ENCODE results near the gene RHBDD3.

Gene RHBDD3

GRCh38 chr22:29306175-29306834 lies 38.5 kb upstream of the RHBDD3 start, which contains the start of gene GAS2L1:
GAS2L1 (plus strand) TSS chr22:29306650; CDS start chr22:29308106, 1,456 bp downstream.
- DNase-seq: peak; percentile 65

GRCh38 chr22:29305836-29306174 lies 38.0 kb upstream of the RHBDD3 start:
- DNase-seq: no peak

GRCh38 chr22:29302681-29303465 lies 35.1 kb upstream of the RHBDD3 start:
- DNase-seq: no peak

DNA sequence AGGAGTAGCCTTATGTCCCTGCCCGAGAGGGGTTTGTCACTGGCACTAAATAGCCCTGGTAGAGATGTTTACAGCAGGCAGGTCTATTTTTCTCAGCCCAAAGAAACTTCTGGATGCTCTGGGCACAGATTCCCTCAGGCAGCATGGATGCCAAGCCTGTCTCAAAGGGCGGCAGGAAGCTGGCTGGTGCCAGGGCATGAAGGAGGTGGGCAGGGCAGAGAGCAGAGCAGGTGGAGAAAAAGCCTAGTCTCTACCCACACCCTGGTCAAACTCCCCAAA lies 34.6 kb upstream of the RHBDD3 start:
- DNase-seq: no peak

DNA sequence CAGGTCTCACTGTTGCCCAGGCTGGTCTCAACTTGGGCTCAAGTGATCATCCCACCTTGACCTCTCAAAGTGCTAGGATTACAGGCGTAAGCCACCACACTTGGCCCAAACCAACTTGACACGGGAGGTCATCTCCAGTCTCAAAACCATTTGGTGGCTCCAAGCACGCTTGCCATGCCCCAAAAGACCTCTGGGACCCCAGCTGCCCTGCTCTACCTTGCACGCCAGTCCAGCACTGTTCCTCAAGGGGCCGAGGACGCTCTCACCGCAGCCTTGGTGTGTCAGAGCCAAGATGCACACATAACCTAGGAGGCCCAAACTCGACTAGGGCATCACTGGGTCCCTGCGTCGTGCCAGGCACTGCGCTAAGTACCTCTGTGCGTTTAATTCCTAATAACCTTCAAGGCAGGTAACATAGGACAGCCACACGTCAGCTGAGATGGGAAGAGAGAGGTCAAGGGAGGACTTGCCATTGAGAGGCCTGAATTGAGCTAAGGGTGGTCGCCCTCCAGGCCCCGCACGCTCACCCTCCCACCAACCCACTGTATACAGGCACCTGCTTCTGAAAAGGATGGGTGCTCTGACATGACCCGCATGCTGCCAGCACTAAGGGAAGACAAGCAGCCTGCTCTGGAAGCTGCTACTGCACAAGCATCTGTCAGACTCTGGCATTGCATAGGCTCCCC lies 34.1 kb upstream of the RHBDD3 start:
- no peak for DNase-seq

DNA sequence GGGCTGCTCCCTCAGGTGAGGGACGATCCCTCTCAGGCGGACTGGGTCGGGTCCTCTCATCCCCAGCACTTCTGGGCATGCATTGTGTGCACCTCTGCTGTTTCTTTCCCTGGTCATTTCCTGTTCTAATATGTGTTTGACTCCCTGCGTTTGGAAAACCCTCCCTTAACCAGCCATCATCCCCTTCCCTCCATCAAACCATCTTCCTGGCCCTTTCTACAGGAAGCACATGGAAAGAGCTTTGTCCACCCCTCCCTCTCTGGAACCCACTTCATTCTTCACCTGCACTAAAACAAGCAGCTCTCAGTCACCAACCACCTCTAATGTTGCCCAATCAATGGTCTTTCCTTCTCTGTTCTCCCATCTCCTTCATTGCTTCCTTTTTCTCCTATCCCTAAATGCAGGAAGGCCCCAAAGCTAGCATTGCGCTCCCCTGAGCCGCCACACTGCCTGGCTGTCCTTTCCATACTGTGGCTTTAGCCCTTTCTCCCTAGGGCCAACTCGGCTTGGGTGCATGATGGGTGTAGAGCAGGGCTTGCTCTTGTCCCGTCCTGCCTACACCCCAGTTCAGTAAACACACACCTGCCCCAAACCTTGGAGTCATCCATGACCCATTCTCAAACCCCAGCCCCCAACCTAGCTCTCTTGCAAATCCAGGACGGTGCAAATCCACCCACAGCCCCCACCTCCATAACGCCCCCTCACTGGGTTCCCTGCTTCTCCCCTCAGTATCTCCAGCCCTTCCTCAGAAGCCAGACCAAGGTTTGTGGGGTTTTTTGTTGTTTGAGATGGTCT lies 33.2 kb upstream of the RHBDD3 start:
- no peak for DNase-seq

- DNase-seq: no peak
Measured at GRCh38 chr22:29300467-29300806, 32.7 kb upstream of the RHBDD3 start.

DNA sequence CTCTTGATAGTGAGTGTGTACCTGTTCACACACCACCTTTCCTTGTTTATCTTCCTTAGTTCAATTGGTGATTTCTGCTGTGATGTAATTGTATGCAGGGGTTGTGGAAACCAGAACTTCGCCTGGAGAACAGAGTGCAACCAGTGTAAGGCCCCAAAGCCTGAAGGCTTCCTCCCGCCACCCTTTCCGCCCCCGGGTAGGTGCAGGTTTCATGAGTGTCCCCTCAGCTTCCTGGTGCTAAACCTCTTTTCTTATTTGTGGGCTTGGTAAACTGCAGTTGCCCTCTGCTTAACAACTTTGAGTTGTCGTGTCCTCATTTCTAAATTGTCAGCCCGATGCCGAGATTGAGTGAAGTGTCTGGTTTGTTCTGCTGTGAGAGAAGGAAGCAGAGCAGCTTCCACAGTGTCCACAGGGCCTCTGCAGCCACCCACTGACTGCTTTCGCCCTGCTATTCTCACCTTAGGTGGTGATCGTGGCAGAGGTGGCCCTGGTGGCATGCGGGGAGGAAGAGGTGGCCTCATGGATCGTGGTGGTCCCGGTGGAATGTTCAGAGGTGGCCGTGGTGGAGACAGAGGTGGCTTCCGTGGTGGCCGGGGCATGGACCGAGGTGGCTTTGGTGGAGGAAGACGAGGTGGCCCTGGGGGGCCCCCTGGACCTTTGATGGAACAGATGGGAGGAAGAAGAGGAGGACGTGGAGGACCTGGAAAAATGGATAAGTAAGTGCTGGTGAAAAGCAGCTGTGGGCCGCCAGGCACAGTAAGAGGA lies 31.5 kb upstream of the RHBDD3 start:
- DNase-seq: no peak

- DNase-seq: no peak
Measured at GRCh38 chr22:29298641-29299040, 30.9 kb upstream of the RHBDD3 start.

- DNase-seq: no peak
Measured at GRCh38 chr22:29292379-29292778, 24.6 kb upstream of the RHBDD3 start.

- DNase-seq: no peak
Measured at GRCh38 chr22:29291215-29291614, 23.4 kb upstream of the RHBDD3 start.

DNA sequence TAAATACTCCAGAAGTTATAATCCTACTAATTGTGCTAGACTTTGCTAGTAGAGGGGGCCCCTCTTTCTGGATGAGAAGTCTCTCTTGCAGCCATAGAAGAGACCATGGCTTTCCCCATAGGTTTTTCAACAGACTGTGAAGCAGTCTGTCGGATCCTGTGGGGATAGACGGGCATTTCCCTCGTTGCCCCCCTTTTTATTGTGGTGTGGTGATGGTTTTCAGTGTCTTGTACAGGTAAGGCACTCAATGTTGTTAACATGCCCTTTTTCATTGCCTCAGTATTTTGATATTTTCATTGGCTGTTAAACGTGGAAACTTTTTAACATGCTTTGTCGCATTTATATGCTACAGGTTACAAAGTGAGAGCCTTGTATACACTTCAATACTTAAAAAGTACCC lies 22.3 kb upstream of the RHBDD3 start:
- no peak for DNase-seq

- DNase-seq: no peak
Measured at GRCh38 chr22:29288837-29289236, 21.1 kb upstream of the RHBDD3 start.

GRCh38 chr22:29284196-29284595 lies 16.4 kb upstream of the RHBDD3 start:
- DNase-seq: no peak

- no peak for DNase-seq
Measured at GRCh38 chr22:29277927-29278326, 10.1 kb upstream of the RHBDD3 start.

- DNase-seq: no peak
Measured at GRCh38 chr22:29275819-29276565, 8.2 kb upstream of the RHBDD3 start.

DNA sequence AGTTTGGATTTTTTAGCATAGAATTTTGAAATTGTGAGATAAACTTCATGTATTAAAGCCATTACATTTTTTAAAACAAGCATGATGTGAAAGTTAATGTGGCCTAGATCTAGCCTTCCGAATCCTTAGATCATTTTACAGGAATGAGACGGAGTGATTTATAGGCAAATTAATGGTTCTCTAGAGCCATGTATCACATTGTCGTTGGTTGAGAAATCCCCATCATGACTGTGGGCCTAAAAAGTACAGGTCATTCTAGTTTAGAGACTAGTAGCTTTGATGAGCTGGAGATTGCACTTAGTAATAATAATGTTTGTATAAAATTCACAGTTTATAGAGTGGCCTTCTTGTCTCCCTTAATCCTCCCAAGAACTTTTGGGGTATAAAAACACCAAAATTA lies 7.4 kb upstream of the RHBDD3 start:
- DNase-seq: no peak

- DNase-seq: no peak
Measured at GRCh38 chr22:29272624-29273023, 4.8 kb upstream of the RHBDD3 start.

GRCh38 chr22:29270475-29271271 lies 2.9 kb upstream of the RHBDD3 start:
- no peak for DNase-seq

DNA sequence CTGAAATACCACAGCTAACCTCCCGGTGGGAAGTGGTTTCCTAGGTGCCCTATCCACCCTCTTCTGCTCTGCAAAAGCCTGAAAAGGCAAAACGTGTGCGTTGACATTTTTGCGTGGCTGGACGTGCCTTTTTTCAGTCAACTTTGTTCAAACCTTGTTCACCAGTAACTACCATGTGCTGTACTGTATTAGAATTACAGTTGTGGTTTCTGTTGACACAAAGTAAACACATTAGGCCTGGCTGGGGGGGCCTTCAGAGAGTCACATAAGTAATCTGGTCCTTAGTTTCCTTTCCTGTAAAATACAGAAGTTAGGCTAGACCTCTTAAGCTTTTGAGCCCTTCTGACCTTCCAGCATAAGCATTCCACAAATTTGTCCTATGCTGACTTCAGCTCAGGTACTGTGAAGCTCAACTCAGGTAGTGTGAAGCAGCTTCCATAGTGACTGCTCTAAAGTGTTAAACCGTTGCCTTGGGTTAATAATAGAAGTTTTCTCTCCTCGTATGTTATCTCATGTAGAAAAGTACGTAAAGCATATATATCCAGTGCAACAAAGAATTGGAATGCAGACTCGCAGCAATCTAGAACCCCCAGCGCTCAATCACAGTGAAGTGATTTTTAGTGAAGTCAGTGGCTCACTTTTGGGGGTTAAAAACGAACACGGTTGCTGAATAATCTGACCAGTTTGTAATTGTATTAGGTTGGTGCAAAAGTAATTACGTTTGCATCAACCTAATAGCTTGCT lies 2.1 kb upstream of the RHBDD3 start:
- DNase-seq: no peak

GRCh38 chr22:29269230-29269604 lies 1.4 kb upstream of the RHBDD3 start:
- no peak for DNase-seq

Data from NCI-H2171 (cell line).